ENCODE results near the gene ZC3HAV1.

- TF ChIP-seq POLR2A (IDR thresholded peaks at IDR 0.05; ENCODE audit: low read depth, low read length): no peak
- no peak for TF ChIP-seq TAF1 (IDR thresholded peaks at IDR 0.05; ENCODE audit: low read depth, low read length)
- no peak for TF ChIP-seq POLR2AphosphoS5 (IDR thresholded peaks at IDR 0.05; ENCODE audit: low read depth, low read length)
- no peak for TF ChIP-seq POU2F2 (IDR thresholded peaks at IDR 0.05; ENCODE audit: low read depth, low read length)
- TF ChIP-seq SPI1 (IDR thresholded peaks at IDR 0.05; ENCODE audit: low read depth, low read length): no peak
Observed at GRCh38 chr7:139111147-139111546, 1.6 kb upstream of the ZC3HAV1 start.
